Neural progenitor cell (in vitro differentiated cells): ENCODE data around the gene OR56A4.

ENCODE experiments used
- EZH2 ChIP-seq: fragments of 200-600 bp; sonication (generic); IDR thresholded peaks from 2 replicates; pipeline ENCODE4 v1.6.1; 2017; ENCODE audit warnings: antibody characterized with exemption, mild to moderate bottlenecking, moderate library complexity
- TF ChIP-seq, protein P1 (sequence below): fragments of 200-600 bp; sonication (generic); IDR thresholded peaks from 2 replicates; pipeline ENCODE4 v1.5.1; 2017; ENCODE audit warnings: antibody characterized with exemption, mild to moderate bottlenecking

DNA sequence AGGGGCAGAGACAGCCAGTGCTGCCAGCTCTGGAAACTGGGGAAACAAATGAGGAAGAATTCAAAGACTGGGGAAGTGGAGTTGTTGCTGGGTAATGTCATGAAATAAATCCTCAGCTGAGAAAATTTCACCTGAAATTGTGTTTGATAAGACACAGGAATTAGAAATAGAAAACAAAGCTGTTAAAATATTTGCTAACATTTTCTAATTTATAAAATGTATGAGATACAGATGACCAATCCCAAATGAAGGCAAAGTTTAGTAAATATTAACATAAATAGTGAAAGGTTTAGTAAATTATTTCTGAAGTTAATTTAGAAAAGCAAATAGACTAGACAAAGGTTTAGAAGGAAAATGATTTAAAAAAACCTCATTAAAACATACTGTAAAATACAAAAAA is 38.4 kb downstream of the OR56A4 start, which contains the start of gene OR56A5:
- TF ChIP-seq, protein P1, sequence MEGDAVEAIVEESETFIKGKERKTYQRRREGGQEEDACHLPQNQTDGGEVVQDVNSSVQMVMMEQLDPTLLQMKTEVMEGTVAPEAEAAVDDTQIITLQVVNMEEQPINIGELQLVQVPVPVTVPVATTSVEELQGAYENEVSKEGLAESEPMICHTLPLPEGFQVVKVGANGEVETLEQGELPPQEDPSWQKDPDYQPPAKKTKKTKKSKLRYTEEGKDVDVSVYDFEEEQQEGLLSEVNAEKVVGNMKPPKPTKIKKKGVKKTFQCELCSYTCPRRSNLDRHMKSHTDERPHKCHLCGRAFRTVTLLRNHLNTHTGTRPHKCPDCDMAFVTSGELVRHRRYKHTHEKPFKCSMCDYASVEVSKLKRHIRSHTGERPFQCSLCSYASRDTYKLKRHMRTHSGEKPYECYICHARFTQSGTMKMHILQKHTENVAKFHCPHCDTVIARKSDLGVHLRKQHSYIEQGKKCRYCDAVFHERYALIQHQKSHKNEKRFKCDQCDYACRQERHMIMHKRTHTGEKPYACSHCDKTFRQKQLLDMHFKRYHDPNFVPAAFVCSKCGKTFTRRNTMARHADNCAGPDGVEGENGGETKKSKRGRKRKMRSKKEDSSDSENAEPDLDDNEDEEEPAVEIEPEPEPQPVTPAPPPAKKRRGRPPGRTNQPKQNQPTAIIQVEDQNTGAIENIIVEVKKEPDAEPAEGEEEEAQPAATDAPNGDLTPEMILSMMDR, result no peak
- TF ChIP-seq EZH2, result no peak
